ENCODE results near the gene USP49. TPM values are rescaled to one million over a fixed set of nuclear protein-coding genes. Genes with fewer than 3 reads are reported as not detected.
A peak's percentile ranks its signal among the peaks of the same experiment; 100 is the strongest.

The USP49 gene
- total RNA-seq, 1 donor from 2014 or later: 2.7 TPM

DNA sequence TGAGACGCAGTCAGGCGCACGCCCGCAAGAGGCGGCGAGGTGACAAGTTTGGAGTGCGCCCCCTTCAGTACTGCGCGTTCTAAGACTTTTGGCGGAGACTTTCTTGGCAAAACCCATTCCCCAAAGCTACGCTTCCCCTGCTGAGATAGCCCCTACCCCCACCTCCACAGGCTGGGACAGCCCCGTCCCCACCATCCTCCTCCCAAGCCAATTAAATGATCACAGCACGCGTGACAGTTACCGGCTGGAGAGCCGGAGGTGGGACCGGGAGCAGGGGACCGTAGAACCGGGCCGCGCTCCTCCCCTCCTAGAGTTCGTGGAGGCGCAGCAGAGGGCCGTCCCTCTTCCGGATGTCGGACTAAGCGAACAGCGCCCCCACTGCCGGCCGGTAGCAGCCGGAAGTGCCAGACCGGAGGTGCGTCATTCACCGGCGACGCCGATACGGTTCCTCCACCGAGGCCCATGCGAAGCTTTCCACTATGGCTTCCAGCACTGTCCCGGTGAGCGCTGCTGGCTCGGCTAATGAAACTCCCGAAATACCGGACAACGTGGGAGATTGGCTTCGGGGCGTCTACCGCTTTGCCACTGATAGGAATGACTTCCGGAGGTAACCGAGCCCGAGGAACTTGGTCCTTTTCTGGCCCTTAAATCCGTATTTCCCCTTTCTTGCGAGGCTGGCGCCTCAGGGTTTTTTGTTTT, 107.8 kb downstream of the USP49 start, which contains the start of gene TOMM6:
Gene TOMM6 (plus strand): TSS at position 476 of the 699 bp plus-strand sequence. CDS start 4 bp downstream, at position 480.
- DNase-seq (ENCODE audit: low read depth): peak; percentile 71
- H3K4me3 ChIP-seq (ENCODE audit: low read depth, low read length): peak within 1 kb of the TSS; percentile 76
- TF ChIP-seq, protein P1, sequence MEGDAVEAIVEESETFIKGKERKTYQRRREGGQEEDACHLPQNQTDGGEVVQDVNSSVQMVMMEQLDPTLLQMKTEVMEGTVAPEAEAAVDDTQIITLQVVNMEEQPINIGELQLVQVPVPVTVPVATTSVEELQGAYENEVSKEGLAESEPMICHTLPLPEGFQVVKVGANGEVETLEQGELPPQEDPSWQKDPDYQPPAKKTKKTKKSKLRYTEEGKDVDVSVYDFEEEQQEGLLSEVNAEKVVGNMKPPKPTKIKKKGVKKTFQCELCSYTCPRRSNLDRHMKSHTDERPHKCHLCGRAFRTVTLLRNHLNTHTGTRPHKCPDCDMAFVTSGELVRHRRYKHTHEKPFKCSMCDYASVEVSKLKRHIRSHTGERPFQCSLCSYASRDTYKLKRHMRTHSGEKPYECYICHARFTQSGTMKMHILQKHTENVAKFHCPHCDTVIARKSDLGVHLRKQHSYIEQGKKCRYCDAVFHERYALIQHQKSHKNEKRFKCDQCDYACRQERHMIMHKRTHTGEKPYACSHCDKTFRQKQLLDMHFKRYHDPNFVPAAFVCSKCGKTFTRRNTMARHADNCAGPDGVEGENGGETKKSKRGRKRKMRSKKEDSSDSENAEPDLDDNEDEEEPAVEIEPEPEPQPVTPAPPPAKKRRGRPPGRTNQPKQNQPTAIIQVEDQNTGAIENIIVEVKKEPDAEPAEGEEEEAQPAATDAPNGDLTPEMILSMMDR (conservative IDR thresholded peaks at IDR 0.05; ENCODE audit: low read depth, low read length): peak; percentile 63

DNA sequence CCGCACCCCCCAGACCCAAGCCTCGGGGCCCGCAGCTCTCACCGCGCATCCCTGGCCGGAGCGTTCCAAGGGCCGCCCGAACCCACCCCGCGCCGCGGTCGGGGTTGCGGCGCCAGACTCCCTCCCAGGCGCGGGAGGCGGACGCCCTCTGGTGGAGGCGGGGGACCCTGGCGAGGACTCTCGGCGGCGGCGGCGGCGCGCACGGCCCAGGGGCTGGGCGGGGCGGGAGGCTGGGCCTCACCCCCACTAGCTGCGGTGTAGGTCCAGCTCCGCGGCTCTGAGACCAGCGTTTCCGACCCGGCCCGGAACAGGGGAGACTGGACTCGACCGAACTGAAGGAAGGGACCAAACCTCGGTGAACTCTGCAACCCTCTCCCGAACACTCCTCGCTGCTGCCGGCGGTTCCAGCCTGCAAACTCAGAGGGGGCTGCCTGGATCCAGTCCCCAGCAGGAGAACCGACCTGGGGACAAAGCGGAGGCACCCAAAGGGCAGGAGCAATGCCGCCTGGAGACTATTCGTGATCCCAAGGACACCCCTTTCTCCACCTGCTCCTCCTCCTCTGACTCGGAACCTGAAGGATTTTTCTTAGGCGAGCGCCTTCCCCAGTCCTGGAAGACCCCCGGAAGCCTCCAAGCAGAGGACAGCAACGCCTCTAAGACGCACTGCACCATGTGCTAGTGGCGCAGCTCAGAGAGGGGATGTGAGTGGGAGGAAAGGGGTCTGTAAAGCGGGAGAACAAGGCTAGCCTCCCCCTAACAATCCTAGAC, 108.5 kb downstream of the USP49 start:
- H3K4me3 ChIP-seq (ENCODE audit: low read depth, low read length): peak overlapping the region; percentile 76
- no peak for DNase-seq (ENCODE audit: low read depth)
- TF ChIP-seq, protein P1 (conservative IDR thresholded peaks at IDR 0.05; ENCODE audit: low read depth, low read length): peak; percentile 64

GRCh38 chr6:41785689-41786450, 109.3 kb downstream of the USP49 start:
- H3K4me3 ChIP-seq (ENCODE audit: low read depth, low read length): peak overlapping the region; percentile 76
- DNase-seq (ENCODE audit: low read depth): no peak
- TF ChIP-seq, protein P1 (conservative IDR thresholded peaks at IDR 0.05; ENCODE audit: low read depth, low read length): no peak

GRCh38 chr6:41785254-41785653, 109.9 kb downstream of the USP49 start:
- TF ChIP-seq, protein P1 (conservative IDR thresholded peaks at IDR 0.05; ENCODE audit: low read depth, low read length): no peak
- H3K4me3 ChIP-seq (ENCODE audit: low read depth, low read length): no peak overlapping the region
- no peak for DNase-seq (ENCODE audit: low read depth)

- TF ChIP-seq, protein P1 (conservative IDR thresholded peaks at IDR 0.05; ENCODE audit: low read depth, low read length): no peak
- no peak overlapping the region for H3K4me3 ChIP-seq (ENCODE audit: low read depth, low read length)
- no peak for DNase-seq (ENCODE audit: low read depth)
Measured at GRCh38 chr6:41784581-41785171, 110.5 kb downstream of the USP49 start.

DNA sequence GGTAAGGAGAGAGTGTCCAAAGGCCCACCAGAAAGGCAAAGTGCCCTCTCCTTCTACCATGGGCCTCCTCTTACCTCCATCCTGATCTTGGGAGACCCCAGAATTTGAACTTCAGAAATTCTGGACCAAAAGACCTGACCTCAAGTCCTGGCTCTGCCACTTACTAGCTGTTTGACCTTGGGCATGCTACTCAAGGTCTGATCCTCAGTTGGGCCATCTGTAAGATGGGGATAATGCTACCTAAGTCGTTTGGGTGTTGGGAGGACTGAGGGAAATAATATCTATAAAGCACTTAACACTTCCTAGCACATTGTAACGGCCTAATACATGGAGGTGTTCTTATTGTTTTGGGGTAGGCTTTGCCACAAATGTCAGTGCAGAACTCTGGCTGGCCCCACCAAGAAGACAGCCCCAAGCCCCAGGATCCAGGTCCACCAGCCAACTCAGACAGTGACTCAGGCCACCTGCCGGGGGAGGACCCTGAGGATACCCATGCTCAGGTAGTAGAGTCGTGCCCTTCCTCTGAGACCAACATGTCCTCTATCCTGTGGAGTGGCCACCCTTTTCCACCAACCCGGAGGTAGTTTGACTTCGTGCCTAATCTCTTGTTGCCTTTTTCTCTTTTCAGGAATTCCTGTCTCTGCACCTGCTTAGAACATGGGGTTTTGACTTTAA, 111.9 kb downstream of the USP49 start:
- H3K4me3 ChIP-seq (ENCODE audit: low read depth, low read length): no peak overlapping the region
- DNase-seq (ENCODE audit: low read depth): no peak
- TF ChIP-seq, protein P1 (conservative IDR thresholded peaks at IDR 0.05; ENCODE audit: low read depth, low read length): no peak

Data from epithelial cell of proximal tubule (primary cell).